ENCODE results near the gene ACSL1. TPM values are rescaled to one million over a fixed set of nuclear protein-coding genes. Genes with fewer than 3 reads are reported as not detected.
A peak's percentile ranks its signal among the peaks of the same experiment; 100 is the strongest.
"Not testable (repeated sequence)": the region's sequence is repeated elsewhere in the genome, so short reads cannot be mapped to it uniquely, and the experiment has no call there.

Gene ACSL1
- total RNA-seq, 1 experiment from 2014 or later, result 3.5 TPM

DNA sequence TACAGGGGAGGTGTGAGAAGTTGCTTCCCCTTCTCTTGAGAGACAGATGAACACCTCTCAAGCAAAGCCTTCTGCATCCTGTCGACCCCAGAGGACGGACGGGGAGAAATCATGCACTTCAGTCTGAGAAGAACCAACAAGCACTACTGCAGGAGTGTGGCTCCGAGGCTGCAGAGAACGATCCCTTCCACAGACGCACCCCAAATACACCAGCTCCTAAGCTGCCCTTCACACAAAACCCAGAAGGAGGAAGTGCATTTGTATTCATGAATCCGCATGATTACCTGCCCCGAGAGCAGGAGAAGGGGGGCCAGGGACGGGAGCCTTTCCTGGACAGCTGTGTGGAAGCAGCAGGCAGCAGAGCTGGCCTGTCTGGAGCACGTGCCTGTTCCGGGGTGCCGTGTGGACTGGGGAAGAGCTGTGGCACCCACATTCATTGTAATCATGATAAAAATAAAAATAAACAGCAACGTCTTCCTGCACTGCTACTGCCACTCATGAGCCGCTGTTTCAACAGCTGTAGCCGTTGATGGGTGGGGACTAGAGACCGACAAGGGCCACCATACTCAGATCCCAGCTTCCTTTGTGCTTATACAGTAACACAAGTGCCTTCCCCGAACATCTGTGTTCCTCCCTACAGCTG, 42.9 kb downstream of the ACSL1 start:
- Mint-ChIP-seq H3K27ac (peak overlapping the region in 2 of 3 experiments; percentile 40 to 59; a peak in 2 of 7 replicates), H3K27me3 (ENCODE audit: low read depth) (no peaks in the 10 kb centered on the region), H3K4me1 (peaks cover 10 to 11% of the 10 kb centered on the region in 2 experiments), H3K4me3 (no peak overlapping the region; a peak in 1 of 5 replicates), H3K36me3 (ENCODE audit: insufficient read depth in 1 of 3, low read depth in 3 of 3) (peaks cover 6 to 8% (median 6%) of the 10 kb centered on the region in 3 experiments; a peak in 6 of 7 replicates), H3K9me3 (peaks cover 6% of the 10 kb centered on the region in 2 experiments)
- Histone ChIP-seq H4K91ac (ENCODE audit: insufficient read length, low read depth, low read length) (no peak overlapping the region), H3K27ac (ENCODE audit: insufficient read length, low read depth, low read length) (no peak overlapping the region), H4K5ac (ENCODE audit: insufficient read length, low read depth, low read length) (no peak overlapping the region), H3K9me3 (ENCODE audit: control insufficient read depth, low read depth, low read length) (no peaks in the 10 kb centered on the region), H3K23me2 (ENCODE audit: insufficient read length, low read depth, low read length, poor library complexity, severe bottlenecking) (no peaks in the 10 kb centered on the region), H3K27me3 (ENCODE audit: insufficient read depth, low read length) (no peaks in the 10 kb centered on the region), H3K18ac (ENCODE audit: insufficient read length, low read depth, low read length) (no peak overlapping the region), H3K79me1 (ENCODE audit: insufficient read depth, low read depth, low read length, poor library complexity, severe bottlenecking) (no peaks in the 10 kb centered on the region), H2BK12ac (ENCODE audit: insufficient read length, low read depth, low read length) (no peak overlapping the region), H2BK15ac (ENCODE audit: low read depth, low read length) (no peak overlapping the region), H3K14ac (ENCODE audit: insufficient read depth, low read length) (no peak overlapping the region), H3K23ac (ENCODE audit: insufficient read length, low read depth, low read length) (no peak overlapping the region), H2BK5ac (ENCODE audit: insufficient read length, low read length) (no peak overlapping the region), H4K8ac (replicated peaks; ENCODE audit: insufficient read length, low read depth, low read length) (no peak overlapping the region), H2BK120ac (ENCODE audit: low read depth, low read length, poor library complexity, severe bottlenecking) (no peak overlapping the region), H3K56ac (ENCODE audit: insufficient read length, low read depth, low read length) (no peak overlapping the region), H2AFZ (ENCODE audit: low read length) (no peak overlapping the region), H2AK5ac (ENCODE audit: insufficient read length, low read length) (no peak overlapping the region), H4K20me1 (ENCODE audit: control insufficient read depth, insufficient read depth, insufficient read length) (no peaks in the 10 kb centered on the region), H3T11ph (ENCODE audit: low read length) (no peak overlapping the region), H3K79me2 (ENCODE audit: insufficient read depth, low read length) (no peaks in the 10 kb centered on the region), H3K9ac (ENCODE audit: extremely low read depth, insufficient read length, low read length) (no peak overlapping the region), H3K4me2 (ENCODE audit: insufficient read depth, insufficient read length, low read length) (no peak overlapping the region), H3K4ac (ENCODE audit: low read depth, low read length) (no peak overlapping the region), H3K4me1 (ENCODE audit: insufficient read depth, low read length) (peaks cover 5% of the 10 kb centered on the region; the same call in 1 of the 2 replicates), H2BK20ac (ENCODE audit: low read depth, low read length, poor library complexity, severe bottlenecking) (no peak overlapping the region)
- DNase-seq, result no peak
- TF ChIP-seq, protein P1, sequence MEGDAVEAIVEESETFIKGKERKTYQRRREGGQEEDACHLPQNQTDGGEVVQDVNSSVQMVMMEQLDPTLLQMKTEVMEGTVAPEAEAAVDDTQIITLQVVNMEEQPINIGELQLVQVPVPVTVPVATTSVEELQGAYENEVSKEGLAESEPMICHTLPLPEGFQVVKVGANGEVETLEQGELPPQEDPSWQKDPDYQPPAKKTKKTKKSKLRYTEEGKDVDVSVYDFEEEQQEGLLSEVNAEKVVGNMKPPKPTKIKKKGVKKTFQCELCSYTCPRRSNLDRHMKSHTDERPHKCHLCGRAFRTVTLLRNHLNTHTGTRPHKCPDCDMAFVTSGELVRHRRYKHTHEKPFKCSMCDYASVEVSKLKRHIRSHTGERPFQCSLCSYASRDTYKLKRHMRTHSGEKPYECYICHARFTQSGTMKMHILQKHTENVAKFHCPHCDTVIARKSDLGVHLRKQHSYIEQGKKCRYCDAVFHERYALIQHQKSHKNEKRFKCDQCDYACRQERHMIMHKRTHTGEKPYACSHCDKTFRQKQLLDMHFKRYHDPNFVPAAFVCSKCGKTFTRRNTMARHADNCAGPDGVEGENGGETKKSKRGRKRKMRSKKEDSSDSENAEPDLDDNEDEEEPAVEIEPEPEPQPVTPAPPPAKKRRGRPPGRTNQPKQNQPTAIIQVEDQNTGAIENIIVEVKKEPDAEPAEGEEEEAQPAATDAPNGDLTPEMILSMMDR (conservative IDR thresholded peaks at IDR 0.05), result no peak
- no CpG with 5 or more reads among the region's 17 CpGs for WGBS (ENCODE audit: extremely low coverage, insufficient read length, low lambda C conversion rate)

DNA sequence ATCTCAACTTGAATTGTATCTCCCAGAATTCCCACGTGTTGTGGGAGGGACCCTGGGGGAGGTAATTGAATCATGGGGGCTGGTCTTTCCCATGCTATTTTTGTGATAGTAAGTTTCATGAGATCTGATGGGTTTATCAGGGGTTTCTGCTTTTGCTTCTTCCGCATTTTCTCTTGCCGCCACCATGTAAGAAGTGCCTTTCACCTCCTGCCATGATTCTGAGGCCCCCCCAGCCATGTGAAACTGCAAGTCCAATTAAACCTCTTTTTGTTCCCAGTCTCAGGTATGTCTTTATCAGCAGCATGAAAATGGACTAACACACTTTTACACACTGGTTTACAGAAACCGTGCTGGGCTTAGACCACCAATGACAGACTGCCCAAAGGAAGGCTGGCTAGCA, 46.6 kb downstream of the ACSL1 start:
- not testable (repeated sequence) for H3K9ac ChIP-seq (ENCODE audit: extremely low read depth, insufficient read length, low read length); H3K79me1 ChIP-seq (ENCODE audit: insufficient read depth, low read depth, low read length, poor library complexity, severe bottlenecking); H3K27ac Mint-ChIP-seq; H3K9me3 Mint-ChIP-seq; H3K4me3 Mint-ChIP-seq; H3K18ac ChIP-seq (ENCODE audit: insufficient read length, low read depth, low read length); H2BK5ac ChIP-seq (ENCODE audit: insufficient read length, low read length); H2AFZ ChIP-seq (ENCODE audit: low read length); H4K91ac ChIP-seq (ENCODE audit: insufficient read length, low read depth, low read length); H2BK15ac ChIP-seq (ENCODE audit: low read depth, low read length); DNase-seq; H3K4me2 ChIP-seq (ENCODE audit: insufficient read depth, insufficient read length, low read length); H3K27me3 ChIP-seq (ENCODE audit: insufficient read depth, low read length); H3K14ac ChIP-seq (ENCODE audit: insufficient read depth, low read length); H3K79me2 ChIP-seq (ENCODE audit: insufficient read depth, low read length); H4K8ac ChIP-seq (replicated peaks; ENCODE audit: insufficient read length, low read depth, low read length); H3K9me3 ChIP-seq (ENCODE audit: control insufficient read depth, low read depth, low read length); H3K23me2 ChIP-seq (ENCODE audit: insufficient read length, low read depth, low read length, poor library complexity, severe bottlenecking); H2BK120ac ChIP-seq (ENCODE audit: low read depth, low read length, poor library complexity, severe bottlenecking); H3K4ac ChIP-seq (ENCODE audit: low read depth, low read length); H4K5ac ChIP-seq (ENCODE audit: insufficient read length, low read depth, low read length); H3K27me3 Mint-ChIP-seq (ENCODE audit: low read depth); H3K27ac ChIP-seq (ENCODE audit: insufficient read length, low read depth, low read length); H2BK12ac ChIP-seq (ENCODE audit: insufficient read length, low read depth, low read length); H3K4me1 ChIP-seq (ENCODE audit: insufficient read depth, low read length); H3K36me3 Mint-ChIP-seq (ENCODE audit: insufficient read depth in 1 of 3, low read depth in 3 of 3); H3K56ac ChIP-seq (ENCODE audit: insufficient read length, low read depth, low read length); H2AK5ac ChIP-seq (ENCODE audit: insufficient read length, low read length); H2BK20ac ChIP-seq (ENCODE audit: low read depth, low read length, poor library complexity, severe bottlenecking); H3T11ph ChIP-seq (ENCODE audit: low read length); H4K20me1 ChIP-seq (ENCODE audit: control insufficient read depth, insufficient read depth, insufficient read length); H3K23ac ChIP-seq (ENCODE audit: insufficient read length, low read depth, low read length)
- H3K4me1 Mint-ChIP-seq, result peaks cover 10 to 11% of the 10 kb centered on the region in 2 experiments
- no CpG with 5 or more reads among the region's 4 CpGs for WGBS (ENCODE audit: extremely low coverage, insufficient read length, low lambda C conversion rate)
